HG03520 (cell line): ENCODE measurements around the gene RFNG.

Source experiments
- ATAC-seq: cut with Tn5 transposase; IDR thresholded peaks from one replicate; pipeline ENCODE4 v1.9.1; 2021; ENCODE audit warnings: mild to moderate bottlenecking, moderate library complexity; ENCODE audit not compliant: unreplicated experiment

RFNG gene

DNA sequence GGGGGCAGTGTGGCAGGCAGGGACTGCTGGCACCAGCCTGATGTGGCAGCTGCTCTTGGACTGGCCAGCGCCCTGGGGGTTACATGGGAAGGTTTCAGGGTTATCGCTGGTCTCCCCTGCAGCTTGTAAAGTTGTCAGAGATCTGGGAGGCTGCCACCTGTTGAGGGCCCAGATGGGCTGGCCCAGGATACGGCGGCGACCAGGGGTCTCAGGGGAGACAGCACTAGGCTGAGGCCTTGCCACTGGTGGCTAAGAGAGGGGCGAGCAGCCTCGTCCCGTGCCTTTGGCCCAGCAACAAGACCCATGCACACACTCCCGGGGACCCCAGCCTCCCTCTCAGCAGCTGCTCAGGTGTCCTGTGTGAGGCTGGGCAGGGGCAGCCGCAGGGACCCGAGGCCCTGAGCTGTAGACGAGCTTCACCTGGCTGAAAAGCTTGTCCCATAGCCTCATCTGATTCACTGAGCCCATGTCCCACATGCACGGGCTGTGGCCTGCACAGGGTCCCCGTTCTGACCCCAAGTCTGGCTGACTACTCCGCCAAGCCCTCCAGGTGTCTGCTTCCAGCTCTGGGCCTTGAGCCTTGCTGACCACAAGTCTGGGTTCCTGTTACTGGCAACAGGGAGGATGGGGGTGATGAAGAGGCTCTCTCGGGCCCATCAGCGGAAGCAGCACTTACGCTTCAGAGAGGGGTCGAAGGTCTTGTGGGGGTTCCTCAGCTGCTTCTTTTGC, 7.8 kb upstream of the RFNG start:
- no peak for ATAC-seq

DNA sequence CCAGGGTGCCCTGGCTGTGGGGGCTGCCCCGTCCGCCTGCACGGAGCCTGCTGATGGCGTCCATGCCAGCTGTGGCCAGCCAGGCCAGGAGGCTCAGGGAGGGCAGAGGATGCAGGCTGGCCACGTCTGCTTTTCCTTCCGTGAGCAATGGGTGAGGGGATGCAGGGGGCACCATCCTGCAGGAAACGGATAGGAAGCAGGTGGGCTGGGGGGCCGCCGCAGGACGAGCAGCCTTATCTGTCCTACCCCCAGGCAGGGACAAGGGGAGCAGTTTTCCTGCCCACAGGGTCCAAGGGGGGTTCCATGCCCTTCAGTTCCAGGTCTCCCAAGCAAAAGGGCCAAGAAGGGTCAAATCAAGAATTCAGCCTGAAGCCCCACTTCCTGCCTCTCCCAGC, 7.2 kb upstream of the RFNG start:
- no peak for ATAC-seq

DNA sequence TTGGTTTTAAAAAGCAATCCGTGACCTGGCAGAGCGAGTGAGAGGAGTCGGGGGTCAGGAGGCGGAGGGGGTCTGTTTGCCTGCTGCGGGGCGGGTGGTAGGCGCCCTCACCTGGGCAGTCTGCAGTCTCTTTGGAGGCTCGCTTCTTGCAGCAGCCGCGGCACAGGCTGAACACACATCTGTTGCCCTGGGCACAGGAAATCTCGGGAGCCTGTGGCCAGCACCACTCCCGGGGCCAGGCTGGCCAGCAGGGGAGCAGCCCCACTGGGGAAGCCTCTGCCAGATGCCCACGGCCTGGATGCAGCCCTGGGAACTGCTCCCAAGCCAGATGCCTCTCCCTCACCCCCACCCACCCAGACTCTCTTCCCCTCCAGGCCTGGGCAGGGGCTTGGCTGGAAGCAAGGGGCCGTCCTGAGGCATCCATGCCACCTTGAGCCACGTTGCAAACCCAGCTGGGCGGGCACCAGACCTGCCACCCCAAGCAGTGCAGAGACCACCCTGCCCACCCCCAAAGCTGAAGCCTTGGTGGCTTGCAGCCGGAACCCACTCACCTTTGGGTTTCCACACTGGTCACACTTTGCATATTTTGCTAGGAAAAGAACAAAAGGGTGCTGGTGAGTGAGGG, 6.7 kb upstream of the RFNG start:
- no peak for ATAC-seq

DNA sequence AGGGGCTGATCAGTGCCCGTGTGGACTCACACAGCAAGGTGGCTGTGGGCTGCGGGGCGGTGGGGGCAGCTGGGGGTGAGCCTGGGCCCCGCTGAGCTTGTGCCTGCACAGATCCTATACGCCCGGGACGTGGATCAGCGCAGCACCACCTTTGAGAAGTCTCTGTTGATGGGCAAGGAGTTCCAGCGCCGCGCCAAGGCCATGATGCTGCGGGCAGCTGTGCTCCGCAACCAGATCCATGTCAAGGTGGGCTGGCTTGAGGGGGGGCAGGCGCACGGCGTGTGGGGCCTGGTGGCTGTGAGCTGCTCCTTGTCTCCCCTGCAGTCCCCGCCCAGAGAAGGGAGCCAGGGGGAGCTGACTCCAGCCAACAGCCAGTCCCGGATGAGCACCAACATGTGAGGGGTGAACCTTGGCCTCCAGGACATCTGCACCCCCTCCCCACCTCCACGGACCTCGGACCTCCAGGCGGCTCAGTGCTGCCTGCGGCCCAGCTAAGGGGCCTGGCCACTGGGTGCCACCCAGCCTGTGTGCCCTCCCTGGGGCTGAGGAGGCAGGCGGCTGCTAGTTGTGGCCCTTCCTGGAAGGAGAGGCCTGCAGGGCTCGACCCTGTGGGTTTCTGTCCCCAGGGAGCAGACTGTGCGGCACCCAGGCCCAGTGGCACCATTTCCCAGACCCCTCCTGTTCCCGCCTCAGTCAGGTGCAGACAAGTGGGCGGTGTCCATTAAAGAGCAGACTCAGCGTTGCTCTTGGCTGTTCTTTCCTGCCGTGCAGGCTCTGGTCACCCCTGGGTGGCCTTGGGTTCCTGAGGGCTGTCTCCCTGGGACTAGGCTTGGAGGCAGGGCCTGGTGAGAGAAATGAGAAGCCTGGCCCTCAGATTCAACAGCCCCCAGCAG, 5.4 kb upstream of the RFNG start:
- no peak for ATAC-seq

DNA sequence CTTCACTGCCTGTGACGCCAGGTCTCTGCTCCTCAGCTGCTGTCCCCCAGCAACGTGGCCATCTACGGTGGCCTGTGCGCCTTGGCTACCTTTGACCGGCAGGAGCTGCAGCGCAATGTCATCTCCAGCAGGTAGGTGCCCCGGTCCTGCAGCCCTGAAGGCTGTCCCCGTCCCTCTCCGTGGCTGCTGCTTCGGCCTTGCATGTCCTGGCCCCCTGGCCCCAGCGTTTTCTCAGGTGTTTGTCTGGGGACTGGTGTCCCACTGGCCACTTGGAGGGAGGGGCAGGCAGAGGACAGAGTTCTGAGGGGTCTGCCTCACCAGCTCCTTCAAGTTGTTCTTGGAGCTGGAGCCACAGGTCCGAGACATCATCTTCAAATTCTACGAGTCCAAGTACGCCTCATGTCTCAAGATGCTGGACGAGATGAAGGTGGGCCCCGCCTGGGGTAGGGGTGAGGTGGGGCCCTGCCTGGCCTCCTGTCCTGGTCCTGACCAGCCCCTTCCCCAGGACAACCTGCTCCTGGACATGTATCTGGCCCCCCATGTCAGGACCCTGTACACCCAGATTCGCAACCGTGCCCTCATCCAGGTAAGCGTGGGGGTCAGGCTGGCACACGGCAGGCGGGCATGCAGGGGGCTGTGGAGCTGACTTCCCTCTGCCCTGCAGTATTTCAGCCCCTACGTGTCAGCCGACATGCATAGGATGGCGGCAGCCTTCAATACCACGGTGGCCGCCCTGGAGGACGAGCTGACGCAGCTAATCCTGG, 4.5 kb upstream of the RFNG start:
- no peak for ATAC-seq

DNA sequence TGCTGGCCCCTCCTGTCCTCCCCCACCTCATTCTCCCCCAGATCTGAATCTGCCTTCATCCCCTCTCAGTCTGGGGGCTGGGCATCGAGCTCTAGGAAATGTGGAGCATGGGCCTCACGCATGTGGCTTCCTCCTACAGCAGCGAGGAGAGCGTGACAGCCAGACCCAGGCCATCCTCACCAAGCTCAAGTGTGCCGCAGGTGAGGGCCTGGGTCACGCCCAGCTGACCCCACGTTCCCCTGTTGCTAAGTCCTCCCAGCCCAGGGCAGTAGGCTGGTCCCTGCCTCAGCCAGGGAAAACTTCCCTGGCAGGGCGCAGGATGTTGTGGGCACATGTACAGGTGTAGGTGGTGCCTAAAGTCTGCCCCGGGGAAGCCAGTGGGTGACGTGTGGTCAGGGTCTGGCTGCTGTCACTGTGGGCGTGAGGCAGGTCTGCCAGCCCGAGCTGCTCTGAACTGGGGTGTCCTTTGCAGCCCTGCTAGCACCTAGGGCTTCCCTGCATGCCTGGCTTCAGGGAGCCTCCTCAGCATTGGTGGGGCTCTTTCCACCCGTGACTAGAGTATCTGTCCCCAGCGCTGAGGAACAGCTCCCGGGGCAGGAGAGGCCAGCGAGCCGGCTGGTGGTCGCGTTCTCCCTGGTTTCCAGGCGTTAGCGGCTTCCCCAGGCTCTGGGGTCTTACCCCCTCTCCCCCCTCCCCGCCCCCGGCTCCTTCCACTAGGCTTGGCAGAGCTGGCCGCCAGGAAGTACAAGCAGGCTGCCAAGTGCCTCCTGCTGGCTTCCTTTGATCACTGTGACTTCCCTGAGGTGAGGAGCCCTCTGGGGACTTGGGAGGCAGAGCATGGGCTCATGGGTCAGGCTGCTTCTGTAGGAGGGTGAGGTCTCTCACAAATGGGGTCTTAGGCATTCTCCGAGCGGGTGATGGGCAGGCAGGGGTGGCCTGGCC, 3.7 kb upstream of the RFNG start:
- no peak for ATAC-seq

DNA sequence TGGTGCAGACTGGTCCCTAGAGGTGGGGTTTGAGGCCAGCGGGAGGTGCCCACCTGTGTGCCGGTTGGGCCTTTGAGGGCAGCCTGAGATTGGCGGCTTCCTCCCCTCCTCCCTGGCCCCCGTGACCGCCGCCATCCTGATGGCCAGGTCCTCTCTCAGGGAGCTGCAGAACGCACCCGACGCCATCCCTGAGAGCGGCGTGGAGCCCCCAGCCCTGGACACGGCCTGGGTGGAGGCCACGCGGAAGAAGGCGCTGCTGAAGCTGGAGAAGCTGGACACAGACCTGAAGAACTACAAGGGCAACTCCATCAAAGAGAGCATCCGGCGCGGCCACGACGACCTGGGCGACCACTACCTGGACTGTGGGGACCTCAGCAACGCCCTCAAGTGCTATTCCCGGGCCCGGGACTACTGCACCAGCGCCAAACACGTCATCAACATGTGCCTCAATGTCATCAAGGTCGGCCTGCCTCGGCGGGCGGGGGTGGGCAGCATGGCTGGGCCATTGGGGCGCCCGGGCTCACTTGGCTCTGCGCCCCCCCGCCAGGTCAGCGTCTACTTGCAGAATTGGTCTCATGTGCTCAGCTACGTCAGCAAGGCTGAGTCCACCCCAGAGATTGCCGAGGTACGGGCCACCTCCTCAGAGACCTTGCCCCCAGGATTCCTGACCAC, 2.9 kb upstream of the RFNG start:
- ATAC-seq = no peak

DNA sequence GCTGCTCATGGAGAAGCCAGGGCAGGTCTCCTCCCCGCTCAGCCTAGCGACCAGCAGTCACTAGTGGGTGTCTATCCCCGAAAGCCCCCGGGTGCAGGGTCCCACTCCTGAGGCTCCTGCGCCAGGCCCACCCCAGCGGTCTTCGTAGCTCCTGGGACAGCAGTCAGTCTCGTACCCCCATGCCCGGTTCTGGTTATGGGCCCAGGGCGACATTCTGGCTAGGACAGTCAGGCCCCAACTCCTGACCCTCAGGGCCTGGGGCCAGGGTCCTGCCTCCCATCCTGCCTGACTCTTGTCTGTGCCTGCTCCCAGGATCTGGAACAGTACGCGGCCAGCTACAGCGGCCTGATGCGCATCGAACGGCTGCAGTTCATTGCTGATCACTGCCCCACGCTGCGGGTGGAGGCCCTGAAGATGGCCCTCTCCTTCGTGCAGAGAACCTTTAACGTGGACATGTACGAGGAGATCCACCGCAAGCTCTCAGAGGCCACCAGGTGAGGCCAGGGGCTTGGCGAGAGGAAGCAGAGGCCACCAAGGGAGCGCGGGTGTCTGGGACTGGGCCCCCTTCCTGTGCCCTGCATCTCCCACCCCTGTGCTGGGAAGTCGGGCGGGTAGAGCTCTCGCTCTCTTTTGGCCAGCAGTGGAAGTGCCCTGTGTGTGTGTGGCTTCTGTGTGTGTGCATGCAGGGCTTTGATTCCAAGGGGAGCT, 2.1 kb upstream of the RFNG start:
- no peak for ATAC-seq

DNA sequence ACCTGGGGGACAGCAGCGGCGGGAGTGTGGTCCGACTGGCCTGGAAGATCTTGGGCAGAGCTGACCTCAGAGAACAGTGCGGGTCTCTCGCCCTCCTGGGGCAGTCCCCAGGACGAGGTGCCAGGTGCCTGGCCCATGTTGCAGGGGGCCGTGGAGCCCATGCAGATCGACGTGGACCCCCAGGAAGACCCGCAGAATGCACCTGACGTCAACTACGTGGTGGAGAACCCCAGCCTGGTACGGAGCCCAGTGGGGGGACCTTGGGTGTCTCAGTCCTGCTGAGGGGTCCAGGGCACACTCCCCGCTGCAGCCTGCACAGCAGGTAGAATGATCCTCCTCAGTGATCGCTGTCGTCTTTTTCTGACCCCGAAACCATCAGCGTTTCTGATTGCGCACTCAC, 1.5 kb upstream of the RFNG start:
- no peak for ATAC-seq

DNA sequence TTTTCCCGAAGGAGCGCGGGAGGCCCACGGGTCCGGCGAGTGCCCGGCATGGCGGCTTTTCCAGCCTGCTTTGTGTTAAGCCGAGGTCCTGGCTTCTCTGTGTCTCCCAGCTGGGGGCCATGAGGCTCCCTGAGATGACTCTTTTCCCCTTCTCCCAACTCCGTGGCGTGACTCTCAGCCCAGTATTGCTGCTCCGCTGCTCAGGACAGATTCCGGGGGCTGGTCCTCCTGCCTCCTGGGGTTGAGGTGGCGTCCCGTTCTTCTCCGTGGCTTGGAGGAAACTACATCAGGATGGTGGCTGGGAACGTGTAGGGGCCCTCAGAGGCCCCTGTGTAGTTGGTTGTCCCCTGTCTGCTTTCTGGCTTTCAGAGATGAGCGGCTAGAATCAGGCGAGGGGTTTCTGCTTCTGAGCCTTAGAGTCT, 1.0 kb upstream of the RFNG start:
- ATAC-seq = no peak

DNA sequence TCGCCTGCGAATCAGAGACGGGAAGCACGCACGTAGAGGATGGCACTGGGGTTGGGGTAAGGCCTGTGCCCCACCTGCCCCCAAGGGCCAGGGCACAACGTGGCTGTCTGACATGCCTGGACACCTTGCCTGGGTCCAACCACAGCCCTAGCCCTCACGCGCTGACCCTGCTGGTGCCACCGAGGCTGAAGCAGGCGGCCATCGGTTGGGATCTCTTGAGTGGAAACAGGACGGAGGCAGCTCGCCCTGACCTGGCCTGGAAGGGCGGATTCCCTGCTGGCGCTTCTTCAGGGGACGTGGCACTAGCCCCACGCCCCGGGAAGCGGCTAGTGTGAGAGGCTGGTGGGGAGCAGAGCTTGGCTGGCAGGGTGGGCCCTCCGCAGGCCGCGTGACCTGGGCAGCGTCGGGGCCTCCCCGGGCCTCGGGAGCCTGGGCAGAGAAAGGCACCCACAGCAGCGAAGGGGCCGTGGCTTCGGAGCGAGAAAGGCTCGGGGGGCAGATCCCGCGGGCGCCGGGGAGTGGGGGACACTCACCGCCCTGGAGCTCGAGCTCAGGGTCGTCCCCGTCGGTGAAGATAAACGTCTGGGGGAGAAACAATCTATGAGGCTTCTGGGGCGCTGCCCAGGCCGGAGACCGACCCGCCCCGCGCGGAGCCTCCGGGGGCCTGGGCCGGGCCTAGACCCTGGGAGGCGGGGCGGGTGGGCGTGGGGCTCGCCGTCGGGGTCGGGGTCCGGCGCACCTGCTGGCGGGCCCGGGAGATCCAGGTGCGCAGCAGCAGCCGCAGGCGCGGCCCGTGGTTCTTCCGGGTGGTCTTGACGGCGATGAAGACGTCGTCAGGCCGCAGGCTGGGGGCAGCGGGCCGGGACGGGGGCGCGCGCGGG, 610 bp downstream of the RFNG start:
- no peak for ATAC-seq

DNA sequence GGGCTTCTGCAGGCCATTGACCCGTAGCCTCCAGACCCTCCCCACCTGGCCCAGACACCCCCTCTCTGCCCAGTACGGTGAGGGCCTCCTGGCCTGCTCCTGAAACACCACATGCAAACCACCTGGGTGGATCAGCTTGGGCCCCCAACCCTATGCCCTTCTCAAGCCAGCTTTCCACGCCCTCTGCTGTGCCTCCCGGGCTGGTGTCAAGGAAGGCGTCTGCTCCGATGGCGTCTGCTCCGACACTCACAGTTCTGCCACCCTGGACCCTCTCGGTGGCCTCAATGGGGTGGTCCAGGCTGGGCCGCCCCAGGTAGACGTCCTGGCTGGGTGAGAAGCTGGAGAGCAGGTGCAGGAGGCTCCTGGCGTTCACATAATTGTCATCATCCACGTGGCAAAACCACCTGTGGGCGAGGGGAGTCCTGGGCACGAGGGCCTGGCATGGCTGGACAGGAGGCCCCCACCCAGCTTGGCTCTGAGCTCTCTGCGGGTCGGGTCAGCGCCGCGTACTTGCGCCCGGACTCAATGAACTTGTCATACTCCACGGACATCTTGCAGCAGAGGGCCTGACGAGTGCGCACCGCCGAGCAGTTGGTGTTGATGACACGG, 1.4 kb downstream of the RFNG start:
- no peak for ATAC-seq

DNA sequence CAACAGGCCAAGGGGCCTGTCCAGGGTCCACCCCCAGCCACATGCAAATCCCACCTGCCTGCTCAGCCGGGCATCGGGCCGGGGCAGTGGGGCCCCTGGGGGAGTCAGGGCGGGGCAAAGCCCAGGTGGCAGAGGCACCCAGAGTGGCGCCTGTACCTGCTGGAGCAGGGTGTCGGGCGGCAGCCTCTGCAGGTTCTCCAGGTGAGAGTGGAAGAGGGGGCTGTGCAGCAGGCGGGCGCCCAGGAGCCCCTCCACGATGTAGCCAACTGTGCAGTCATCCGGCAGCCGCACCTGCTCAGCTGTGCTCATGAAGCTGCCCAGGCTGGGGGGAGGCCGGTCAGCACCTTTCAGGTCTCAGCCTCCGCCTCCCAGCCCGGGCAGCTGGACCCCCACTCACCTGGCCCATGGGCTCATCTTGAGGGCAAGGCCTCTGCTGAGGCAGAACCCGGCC, 2.1 kb downstream of the RFNG start:
- ATAC-seq = no peak

DNA sequence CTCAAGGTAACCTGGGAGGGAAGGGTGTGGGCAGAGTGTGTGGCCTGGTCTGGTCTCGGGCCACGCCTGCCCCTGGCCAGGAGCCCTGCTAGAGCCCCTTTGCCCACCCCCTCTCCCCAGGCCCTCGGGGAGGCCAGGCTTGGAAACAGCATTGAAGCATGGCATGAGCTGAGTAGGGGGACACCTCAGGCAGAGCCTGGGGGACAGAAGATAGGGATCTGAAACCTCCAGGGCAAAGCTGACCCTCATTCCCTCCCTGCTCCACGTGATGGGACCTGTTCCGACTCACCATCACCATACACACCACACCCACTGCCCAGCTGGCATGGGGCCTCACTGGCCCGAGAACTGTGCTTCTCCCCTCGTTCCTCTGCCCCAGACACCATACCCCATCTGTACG, 2.5 kb downstream of the RFNG start:
- ATAC-seq = no peak

DNA sequence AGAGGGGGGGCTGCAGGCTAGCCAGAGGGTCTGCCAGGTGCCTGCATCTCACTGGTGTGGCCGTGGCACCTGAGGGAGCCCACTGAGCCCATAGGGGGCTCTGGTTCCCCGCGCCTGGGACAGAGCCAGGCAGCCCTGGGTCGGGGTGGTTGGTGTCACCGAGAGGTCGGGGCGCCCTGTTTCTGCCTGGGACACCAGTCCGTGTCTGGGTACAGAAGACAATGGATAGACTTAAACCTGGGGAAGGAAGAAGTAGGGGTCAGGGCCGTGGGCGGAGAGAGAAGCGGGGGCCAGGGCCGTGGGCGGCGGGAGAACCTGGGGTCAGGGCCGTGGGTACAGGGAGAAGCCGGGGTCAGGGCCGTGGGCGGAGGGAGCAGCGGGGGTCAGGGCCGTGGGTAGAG, 3.0 kb downstream of the RFNG start:
- ATAC-seq = no peak

DNA sequence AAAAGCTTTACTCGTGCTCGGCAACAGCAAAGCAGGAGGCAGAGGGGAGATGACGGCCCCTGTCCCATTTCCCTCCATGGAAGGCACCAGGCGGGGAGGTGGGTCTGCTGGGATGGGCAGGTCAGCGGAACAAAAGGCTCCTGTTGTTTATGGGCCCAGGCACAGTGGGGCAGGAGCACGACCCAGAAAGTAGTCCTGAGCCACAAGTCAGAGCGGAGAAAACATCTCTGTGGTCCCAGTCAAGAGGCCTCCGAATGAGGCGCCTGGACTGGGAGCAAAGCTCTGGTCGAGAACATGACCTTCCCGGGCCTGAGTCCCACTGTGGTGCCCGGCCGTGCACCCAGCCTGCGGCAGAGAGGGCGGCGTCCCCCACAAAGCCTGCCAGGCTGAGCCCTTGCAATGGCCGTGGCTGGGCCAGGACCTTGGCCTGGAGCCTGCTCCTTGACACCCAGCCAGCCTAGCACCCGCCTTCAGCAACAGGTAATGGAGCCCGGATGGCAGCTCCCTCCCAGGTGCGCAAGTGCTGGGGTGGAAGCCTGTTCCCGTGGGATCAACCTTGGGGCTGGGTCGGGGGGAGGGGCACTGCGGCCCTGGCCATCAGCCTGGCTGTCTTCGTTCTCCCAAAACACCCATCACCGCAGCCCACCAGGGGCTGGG, 3.6 kb downstream of the RFNG start:
- no peak for ATAC-seq

DNA sequence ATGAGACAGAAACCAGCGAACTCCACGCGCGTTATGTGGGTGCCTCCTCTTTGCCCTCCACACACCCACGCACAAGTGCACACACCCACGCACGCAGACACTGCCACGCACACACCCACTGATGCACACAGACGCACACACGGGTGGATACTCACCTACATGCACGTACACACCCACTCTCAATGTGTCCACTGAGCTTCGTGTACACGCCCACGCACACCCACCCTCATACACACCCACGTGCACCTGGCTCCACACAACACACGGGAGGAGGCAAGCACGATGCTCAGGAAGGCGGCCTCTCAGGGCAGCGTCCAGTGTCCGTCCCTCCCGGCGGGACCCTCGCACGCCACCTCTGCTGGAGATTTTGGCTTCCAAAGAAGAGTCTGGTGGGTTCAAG, 4.2 kb downstream of the RFNG start:
- no peak for ATAC-seq
